Adrenal gland (tissue), 12 donors: Measurements from ENCODE around the gene UQCRC1. TPM values are rescaled to one million over a fixed set of nuclear protein-coding genes. Genes with fewer than 3 reads are reported as not detected.
A peak's percentile ranks its signal among the peaks of the same experiment; 100 is the strongest.

Source experiments
- DNase-seq, 7 donors: peaks; one replicate each; pipeline ENCODE4 v3.0.0-alpha.2; 2019 to 2020
- H3K27ac ChIP-seq, 5 donors: fragments of 200-600 bp; sonication (generic) in 4 of 5; 1 replicate in 3 of 5; 2 replicates in 2 of 5; pipeline versions ENCODE4 v1.5.1 to v1.8.0; 2016 to 2020; ENCODE audit warnings: mild to moderate bottlenecking in 1 of 5
- H3K27me3 ChIP-seq: fragments of 200-600 bp; 2 replicates; pipeline ENCODE4 v1.8.0; 2021
- H3K36me3 ChIP-seq, 2 donors: fragments of 200-600 bp; replicated peaks in 1 of 2; 1 replicate in 1 of 2; 2 replicates in 1 of 2; pipeline versions ENCODE4 v1.5.1 to v1.8.0; 2018 to 2022
- H3K4me1 ChIP-seq, 2 donors: fragments of 200-600 bp; replicated peaks in 1 of 2; 1 replicate in 1 of 2; 2 replicates in 1 of 2; pipeline versions ENCODE4 v1.5.1 to v1.8.0; 2018 to 2021
- H3K4me3 ChIP-seq, 4 donors: fragments of 200-600 bp; sonication (generic) in 3 of 4; one replicate each; pipeline ENCODE4 v1.5.1; 2016 to 2018
- H3K9me3 ChIP-seq, 3 donors: fragments of 200-600 bp; sonication (generic) in 1 of 3; replicated peaks in 1 of 3; 1 replicate in 2 of 3; 2 replicates in 1 of 3; pipeline versions ENCODE4 v1.5.1 to v1.8.0; 2016 to 2021
- CTCF ChIP-seq, 6 experiments: fragments of 450-650 bp in 4 of 6; fragments of 200-600 bp in 2 of 6; sonication (generic) in 1 of 6; IDR thresholded peaks; 1 replicate in 5 of 6; 2 replicates in 1 of 6; pipeline versions ENCODE4 v1.5.1 to v1.8.0; 2016 to 2021; ENCODE audit warnings: antibody characterized with exemption in 6 of 6, mild to moderate bottlenecking in 2 of 6, moderate library complexity in 1 of 6
- POLR2A ChIP-seq, 2 donors: fragments of 450-650 bp; IDR thresholded peaks; one replicate each; pipeline ENCODE4 v1.6.1; 2017; ENCODE audit warnings: antibody characterized with exemption in 2 of 2, mild to moderate bottlenecking in 2 of 2, moderate library complexity in 1 of 2
- WGBS, 4 donors: extraction: QIAGEN DNeasy Blood & Tissue Kit in 2 of 4; methylation state at CpG; one replicate each; pipeline versions ENCODE4 v1.1.5 to v1.1.7; 2013 to 2017; 5-methylcytosine and 5-hydroxymethylcytosine counted together
- intact Hi-C, 2 donors: fragments of 100-400 bp; cut with DNase I; formaldehyde crosslinking; loops; one replicate each; pipeline versions ENCODE4 v1.14.1 to v1.15.0; 2022 to 2023
- polyA plus RNA-seq, 3 donors: library from polyadenylated mRNA; stranded (reverse); fragments of 200-250 nt in 2 of 3; fragments of 350-450 nt in 1 of 3; fragmentation: Illumina TruSeq in 1 of 3; extraction: RNeasy Lipid Tissue Mini Kit (QIAGEN cat#74804) in 1 of 3; gene quantifications; one replicate each; pipeline ENCODE4 v1.2.3, GENCODE V29; 2013 to 2014
- total RNA-seq, 9 donors: library from RNA; depleted of rRNA in 4 of 9; stranded (reverse); fragments of >200 nt in 4 of 9; fragments of 120-200 nt in 1 of 9; fragmentation: NEBNext Ultra II Directional in 1 of 9; extraction: Animal tissue kit (Norgen Biotek cat#: 25700) in 1 of 9; gene quantifications; one replicate each; pipeline versions ENCODE4 v1.1.0 to v1.2.4, GENCODE V29; 2013 to 2023
- donor health status: healthy with polysubstance abuse.
- donor health status: Bipolar disorder and iron deficiency.
- donor health status: DM: yes; HTN: yes; CAD: no.
- donor health status: DM: no; HTN: no; CAD: no.
- donor health status: DM: no; HTN: no; CAD: no.
- donor health status: DM: yes; HTN: yes; CAD: no.

The UQCRC1 gene
- total and polyA plus RNA-seq, 12 donors = 201 to 418 (median 292) TPM

DNA sequence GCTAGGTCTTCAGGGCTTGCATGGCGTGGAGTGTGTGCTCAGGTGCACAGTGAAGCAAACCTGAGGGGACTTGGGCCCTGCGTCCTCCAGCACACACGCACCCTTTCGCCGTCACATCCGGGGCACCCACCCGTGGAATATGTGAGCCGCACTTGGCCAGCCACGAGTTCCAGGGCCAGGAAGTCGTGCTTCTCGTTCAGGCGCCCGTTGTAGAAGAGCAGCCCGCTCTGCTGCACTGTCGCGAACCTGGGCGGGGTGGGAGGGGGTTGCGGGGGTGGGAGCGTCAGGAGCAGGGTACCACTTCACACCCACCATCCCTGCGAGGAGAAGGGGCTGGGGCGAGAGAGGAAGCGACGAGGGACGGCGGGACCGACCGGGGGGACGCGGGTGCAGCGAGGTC is 46.2 kb upstream of the UQCRC1 start:
- Histone ChIP-seq H3K4me1 (peaks cover 0 to 7% of the 10 kb centered on the region in 2 donors), H3K27ac (peak overlapping the region in 2 of 5 donors; percentile 77 to 81), H3K9me3 (no peaks in the 10 kb centered on the region), H3K4me3 (peak overlapping the region in 2 of 4 donors; percentile 19 to 56), H3K27me3 (no peaks in the 10 kb centered on the region), H3K36me3 (no peaks in the 10 kb centered on the region)
- TF ChIP-seq POLR2A (IDR thresholded peaks at IDR 0.05) (no peak), CTCF (IDR thresholded peaks at IDR 0.05) (no peak)
- intact Hi-C loops = no loop called here
- WGBS, 4 donors = 28 to 35% (median 32%) methylated on average over 2 to 30 of the region's 30 CpGs
- DNase-seq = no peak

DNA sequence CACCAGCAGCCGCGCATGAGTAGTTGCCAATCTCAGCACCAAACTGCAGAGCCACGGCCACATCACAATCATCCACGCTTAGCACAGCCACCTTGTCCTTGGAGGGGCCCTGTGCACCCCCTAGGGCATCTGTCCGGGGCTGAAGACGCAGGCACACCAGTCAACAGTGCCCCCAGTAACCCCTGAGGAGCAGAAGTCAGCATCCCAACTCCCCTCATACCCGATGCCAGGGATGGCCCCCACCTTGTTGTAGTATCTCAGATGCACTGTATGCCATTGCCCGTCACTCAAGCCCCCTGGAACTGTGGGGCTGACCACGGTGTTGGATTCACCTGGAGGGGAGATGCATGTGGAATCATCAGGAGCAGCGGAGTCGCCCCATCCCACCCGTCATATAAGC is 45.6 kb upstream of the UQCRC1 start:
- no peak overlapping the region for H3K27ac ChIP-seq
- 92 to 95% (median 94%) methylated on average over 6 to 12 of the region's 12 CpGs for WGBS, 4 donors

DNA sequence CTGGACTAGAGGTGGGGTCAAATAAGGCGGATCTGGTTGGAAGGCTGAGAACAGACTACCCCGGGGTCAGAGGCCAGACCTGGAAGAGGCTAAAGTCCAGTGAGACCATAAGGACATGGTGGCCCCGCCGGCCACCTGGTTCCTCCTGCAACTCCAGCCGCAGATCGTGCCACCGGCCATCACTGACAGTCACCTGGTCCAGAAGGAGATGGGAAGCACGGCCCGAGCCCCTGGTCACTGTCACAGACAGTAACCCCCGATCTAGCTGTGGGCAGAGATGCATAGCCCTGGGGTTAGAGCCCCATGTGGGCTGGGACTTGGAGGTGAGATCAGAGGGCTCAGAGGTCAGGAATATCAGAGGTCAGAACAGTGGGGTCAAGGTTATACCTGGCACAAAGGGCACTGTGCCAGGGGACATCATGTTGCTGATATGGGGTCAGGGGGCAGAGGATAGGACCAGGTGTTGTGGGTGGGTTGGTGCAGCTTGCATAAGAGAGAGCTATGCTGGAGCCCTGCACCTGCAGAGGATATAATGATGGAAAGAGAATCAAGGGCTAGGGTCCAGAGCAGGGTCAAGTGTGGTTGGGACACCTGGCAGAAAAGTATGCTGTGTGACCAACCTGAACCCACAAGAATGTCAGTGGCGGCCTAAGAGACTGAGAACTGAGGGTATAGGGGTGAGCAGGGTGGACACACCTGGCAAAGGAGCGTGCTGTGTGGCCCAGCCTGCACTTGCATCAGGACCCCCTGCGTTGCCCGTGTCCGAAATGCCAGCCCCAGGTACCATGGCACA is 43.7 kb upstream of the UQCRC1 start:
- H3K27ac ChIP-seq = no peak overlapping the region
- DNase-seq = no peak
- H3K9me3 ChIP-seq = no peaks in the 10 kb centered on the region
- intact Hi-C loops = no loop called here
- TF ChIP-seq POLR2A (IDR thresholded peaks at IDR 0.05) (no peak), CTCF (IDR thresholded peaks at IDR 0.05) (no peak)
- H3K27me3 ChIP-seq = no peaks in the 10 kb centered on the region
- whole genome bisulfite sequencing, 4 donors = 93 to 96% (median 95%) methylated on average over 7 to 15 of the region's 15 CpGs
- peaks cover 0 to 7% of the 10 kb centered on the region in 2 donors for H3K4me1 ChIP-seq
- no peaks in the 10 kb centered on the region for H3K36me3 ChIP-seq
- no peak overlapping the region for H3K4me3 ChIP-seq

More for the DNA sequence above, 45.6 kb upstream of the UQCRC1 start:
- intact Hi-C loops = no loop called here
- H3K36me3 ChIP-seq = no peaks in the 10 kb centered on the region
- H3K4me1 ChIP-seq = peaks cover 0 to 7% of the 10 kb centered on the region in 2 donors
- H3K9me3 ChIP-seq = no peaks in the 10 kb centered on the region
- TF ChIP-seq CTCF (IDR thresholded peaks at IDR 0.05) (no peak), POLR2A (IDR thresholded peaks at IDR 0.05) (no peak)
- H3K27me3 ChIP-seq = no peaks in the 10 kb centered on the region
- no peak for DNase-seq
- H3K4me3 ChIP-seq = no peak overlapping the region

DNA sequence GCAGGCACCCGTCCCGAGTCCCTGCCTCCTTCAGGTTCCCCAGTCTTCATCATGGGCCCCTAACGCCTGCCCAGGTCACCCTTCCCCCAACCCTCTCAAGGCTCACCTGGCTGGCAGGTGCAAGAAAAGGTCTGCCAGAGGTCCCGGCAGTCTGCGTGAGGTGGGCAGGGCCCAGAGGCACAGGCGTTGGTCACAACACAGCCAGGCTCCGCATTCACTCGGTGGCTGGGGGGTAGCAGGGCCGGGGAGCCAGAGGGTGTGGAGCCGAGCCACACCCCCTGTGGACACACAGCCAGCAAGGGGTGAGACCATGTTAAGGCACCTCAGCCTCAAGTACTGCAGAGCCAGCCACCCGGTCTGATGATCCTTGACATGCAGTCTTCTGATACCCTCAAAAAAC is 42.3 kb upstream of the UQCRC1 start:
- Histone ChIP-seq H3K27me3 (no peaks in the 10 kb centered on the region), H3K36me3 (no peaks in the 10 kb centered on the region), H3K9me3 (no peaks in the 10 kb centered on the region), H3K27ac (no peak overlapping the region), H3K4me1 (peaks cover 0 to 7% of the 10 kb centered on the region in 2 donors), H3K4me3 (no peak overlapping the region)
- 89 to 92% (median 91%) methylated on average over 3 to 11 of the region's 11 CpGs for WGBS, 4 donors
- intact Hi-C loops = no loop called here
- TF ChIP-seq POLR2A (IDR thresholded peaks at IDR 0.05) = no peak
- TF ChIP-seq CTCF (IDR thresholded peaks at IDR 0.05) = no peak
- DNase-seq = no peak
